Spleen (tissue), 11 donors: ENCODE results near the gene ASB14. TPM values are rescaled to one million over a fixed set of nuclear protein-coding genes. Genes with fewer than 3 reads are reported as not detected.

Source experiments
- DNase-seq: peaks from one replicate; pipeline ENCODE4 v3.0.0-alpha.2; 2020
- H3K27ac ChIP-seq, 8 donors: fragments of 200-600 bp; sonication (generic) in 7 of 8; 1 replicate in 4 of 8; 2 replicates in 4 of 8; pipeline versions ENCODE4 v1.5.0 to v1.8.0; 2016 to 2021; ENCODE audit warnings: inconsistent platforms in 4 of 8, mild to moderate bottlenecking in 4 of 8, moderate library complexity in 1 of 8
- H3K27me3 ChIP-seq, 7 donors: fragments of 200-600 bp; sonication (generic) in 6 of 7; replicated peaks in 1 of 7; 1 replicate in 4 of 7; 2 replicates in 3 of 7; pipeline versions ENCODE4 v1.5.0 to v1.8.0; 2016 to 2021; ENCODE audit warnings: inconsistent platforms in 3 of 7, mild to moderate bottlenecking in 1 of 7
- H3K36me3 ChIP-seq, 6 donors: fragments of 200-600 bp; sonication (generic) in 5 of 6; 1 replicate in 4 of 6; 2 replicates in 2 of 6; pipeline versions ENCODE4 v1.5.0 to v1.8.0; 2016 to 2021; ENCODE audit warnings: inconsistent platforms in 2 of 6
- H3K4me1 ChIP-seq, 6 donors: fragments of 200-600 bp; sonication (generic) in 5 of 6; 1 replicate in 3 of 6; 2 replicates in 3 of 6; pipeline versions ENCODE4 v1.5.0 to v1.8.0; 2016 to 2021; ENCODE audit warnings: inconsistent platforms in 3 of 6
- H3K4me3 ChIP-seq, 8 donors: fragments of 200-600 bp; sonication (generic) in 7 of 8; 1 replicate in 4 of 8; 2 replicates in 4 of 8; pipeline versions ENCODE4 v1.5.0 to v1.8.0; 2016 to 2021; ENCODE audit warnings: inconsistent platforms in 4 of 8, mild to moderate bottlenecking in 4 of 8, moderate library complexity in 2 of 8
- H3K9me3 ChIP-seq, 8 donors: fragments of 200-600 bp; sonication (generic) in 7 of 8; 1 replicate in 4 of 8; 2 replicates in 4 of 8; pipeline versions ENCODE4 v1.5.0 to v1.8.0; 2016 to 2021; ENCODE audit warnings: inconsistent platforms in 4 of 8
- POLR2A ChIP-seq, 3 donors: fragments of 450-650 bp; IDR thresholded peaks; one replicate each; pipeline ENCODE4 v1.5.1; 2017; ENCODE audit warnings: antibody characterized with exemption in 3 of 3, mild to moderate bottlenecking in 1 of 3
- POLR2AphosphoS5 ChIP-seq, 3 donors: sonication (generic); formaldehyde crosslinking; IDR thresholded peaks; one replicate each; pipeline ENCODE4 v1.5.1; 2017; ENCODE audit warnings: antibody characterized with exemption in 3 of 3
- WGBS, 5 donors: extraction: QIAGEN DNeasy Blood & Tissue Kit in 3 of 5; methylation state at CpG; one replicate each; pipeline versions ENCODE4 v1.1.5 to v1.1.7; 2013 to 2018; 5-methylcytosine and 5-hydroxymethylcytosine counted together
- intact Hi-C: fragments of 100-400 bp; cut with DNase I; formaldehyde crosslinking; loops from one replicate; pipeline ENCODE4 v1.15.0; 2023; ENCODE audit warnings: low total_unique reads
- polyA plus RNA-seq, 3 donors: library from polyadenylated mRNA; stranded (reverse); fragments of 200-250 nt; gene quantifications; one replicate each; pipeline ENCODE4 v1.2.1, GENCODE V29; 2013
- total RNA-seq, 7 donors: library from RNA; depleted of rRNA in 3 of 7; stranded (reverse); fragments of >200 nt in 3 of 7; fragmentation: NEBNext Ultra II Directional in 4 of 7; extraction: Animal tissue kit (Norgen Biotek cat#: 25700) in 4 of 7; gene quantifications; one replicate each; pipeline versions ENCODE4 v1.1.0 to v1.2.1, GENCODE V29; 2016 to 2021
- TF ChIP-seq, protein P1 (sequence below), 11 experiments: fragments of 200-600 bp in 7 of 11; fragments of 450-650 bp in 4 of 11; sonication (generic) in 4 of 11; IDR thresholded peaks in 8 of 11; conservative IDR thresholded peaks in 3 of 11; 1 replicate in 7 of 11; 2 replicates in 4 of 11; pipeline versions ENCODE4 v1.4.0 to v1.8.0; 2016 to 2021; ENCODE audit warnings: antibody characterized with exemption in 11 of 11, inconsistent platforms in 4 of 11, mild to moderate bottlenecking in 1 of 11
- donor health status: healthy with polysubstance abuse.
- donor health status: DM: no; HTN: no; CAD: no; lungs with moderate emphysema.
- donor health status: DM: no; HTN: no; CAD: no.
- donor health status: Bipolar disorder and iron deficiency.
- donor health status: healthy.
- donor health status: DM: no; HTN: no; CAD: no.
- donor health status: DM: yes; HTN: yes; CAD: no.

Gene ASB14
- total and polyA plus RNA-seq, 10 donors, result 0.07 TPM; not detected in 9

DNA sequence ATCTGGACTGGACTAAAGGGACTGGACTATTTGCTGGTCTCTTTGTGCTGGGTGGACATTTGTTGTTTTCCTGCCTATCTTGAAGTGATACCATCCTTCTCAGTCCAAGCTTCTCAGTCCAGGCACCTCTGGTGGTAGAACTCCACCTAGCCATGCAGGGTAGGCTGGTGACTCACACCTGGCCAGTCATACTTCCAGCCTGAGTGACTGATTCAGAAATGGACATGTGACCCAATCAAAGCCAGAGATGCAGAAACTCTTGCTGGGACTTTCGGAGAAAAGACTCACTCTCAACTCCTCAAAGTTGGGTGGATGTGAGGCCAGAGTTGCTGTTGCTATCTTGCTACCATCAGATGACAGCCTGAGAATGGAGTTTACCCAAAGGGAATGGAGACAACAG, 5.6 kb upstream of the ASB14 start:
- no peaks in the 10 kb centered on the region for H3K4me1 ChIP-seq
- no peaks in the 10 kb centered on the region for H3K9me3 ChIP-seq
- intact Hi-C loops, result no loop called here
- DNase-seq, result no peak
- TF ChIP-seq, protein P1, sequence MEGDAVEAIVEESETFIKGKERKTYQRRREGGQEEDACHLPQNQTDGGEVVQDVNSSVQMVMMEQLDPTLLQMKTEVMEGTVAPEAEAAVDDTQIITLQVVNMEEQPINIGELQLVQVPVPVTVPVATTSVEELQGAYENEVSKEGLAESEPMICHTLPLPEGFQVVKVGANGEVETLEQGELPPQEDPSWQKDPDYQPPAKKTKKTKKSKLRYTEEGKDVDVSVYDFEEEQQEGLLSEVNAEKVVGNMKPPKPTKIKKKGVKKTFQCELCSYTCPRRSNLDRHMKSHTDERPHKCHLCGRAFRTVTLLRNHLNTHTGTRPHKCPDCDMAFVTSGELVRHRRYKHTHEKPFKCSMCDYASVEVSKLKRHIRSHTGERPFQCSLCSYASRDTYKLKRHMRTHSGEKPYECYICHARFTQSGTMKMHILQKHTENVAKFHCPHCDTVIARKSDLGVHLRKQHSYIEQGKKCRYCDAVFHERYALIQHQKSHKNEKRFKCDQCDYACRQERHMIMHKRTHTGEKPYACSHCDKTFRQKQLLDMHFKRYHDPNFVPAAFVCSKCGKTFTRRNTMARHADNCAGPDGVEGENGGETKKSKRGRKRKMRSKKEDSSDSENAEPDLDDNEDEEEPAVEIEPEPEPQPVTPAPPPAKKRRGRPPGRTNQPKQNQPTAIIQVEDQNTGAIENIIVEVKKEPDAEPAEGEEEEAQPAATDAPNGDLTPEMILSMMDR (IDR thresholded peaks at IDR 0.05 in 8 of 11, conservative IDR thresholded peaks at IDR 0.05 in 3 of 11), result no peak
- no peak for TF ChIP-seq POLR2A (IDR thresholded peaks at IDR 0.05)
- TF ChIP-seq POLR2AphosphoS5 (IDR thresholded peaks at IDR 0.05), result no peak
- no peak overlapping the region for H3K27ac ChIP-seq
- 83 to 95% (median 89%) methylated on average over 1 of the region's 1 CpG for WGBS, 5 donors
- H3K27me3 ChIP-seq, result peaks cover 0 to 9% (median 0%) of the 10 kb centered on the region in 7 donors
- H3K4me3 ChIP-seq, result no peak overlapping the region
- no peaks in the 10 kb centered on the region for H3K36me3 ChIP-seq

DNA sequence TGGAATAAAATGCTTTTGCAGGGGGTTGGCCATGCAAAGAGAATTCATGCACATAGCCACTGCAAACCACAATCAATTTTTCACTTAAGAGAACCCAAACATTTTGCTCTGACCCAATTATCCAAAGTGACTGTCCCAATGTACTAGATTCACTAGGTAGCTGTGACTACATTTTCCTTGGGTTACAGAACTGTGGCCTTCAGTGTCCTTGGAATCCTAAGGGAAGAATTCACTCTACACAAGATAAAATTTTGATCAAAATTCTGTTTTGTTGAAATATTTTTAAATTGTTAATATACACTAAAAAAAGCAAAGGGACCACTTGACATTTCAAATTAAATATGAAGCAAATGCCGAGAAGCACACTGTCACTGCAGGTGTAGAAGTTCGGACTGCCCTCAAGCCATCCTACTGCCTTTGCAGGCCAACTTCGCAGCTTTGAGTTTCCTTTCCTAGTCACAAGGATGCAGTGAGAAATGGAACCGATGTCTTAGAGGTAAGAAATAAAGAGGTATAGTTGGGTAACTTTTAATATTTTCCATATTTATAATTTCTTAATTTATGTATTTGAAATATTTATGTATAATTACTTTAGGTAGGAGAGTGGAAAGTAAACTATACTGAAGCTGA, 527 bp upstream of the ASB14 start:
- TF ChIP-seq, protein P1 (IDR thresholded peaks at IDR 0.05 in 8 of 11, conservative IDR thresholded peaks at IDR 0.05 in 3 of 11), result no peak
- TF ChIP-seq POLR2AphosphoS5 (IDR thresholded peaks at IDR 0.05), result no peak
- TF ChIP-seq POLR2A (IDR thresholded peaks at IDR 0.05), result no peak
- Histone ChIP-seq H3K9me3 (no peaks in the 10 kb centered on the region), H3K4me1 (no peaks in the 10 kb centered on the region), H3K36me3 (no peaks in the 10 kb centered on the region), H3K27ac (no peak overlapping the region), H3K27me3 (peaks cover 0 to 7% (median 0%) of the 10 kb centered on the region in 7 donors), H3K4me3 (no peak overlapping the region)
- intact Hi-C loops, result no loop called here
- 89 to 96% (median 92%) methylated on average over 4 of the region's 4 CpGs for WGBS, 5 donors
- no peak for DNase-seq

DNA sequence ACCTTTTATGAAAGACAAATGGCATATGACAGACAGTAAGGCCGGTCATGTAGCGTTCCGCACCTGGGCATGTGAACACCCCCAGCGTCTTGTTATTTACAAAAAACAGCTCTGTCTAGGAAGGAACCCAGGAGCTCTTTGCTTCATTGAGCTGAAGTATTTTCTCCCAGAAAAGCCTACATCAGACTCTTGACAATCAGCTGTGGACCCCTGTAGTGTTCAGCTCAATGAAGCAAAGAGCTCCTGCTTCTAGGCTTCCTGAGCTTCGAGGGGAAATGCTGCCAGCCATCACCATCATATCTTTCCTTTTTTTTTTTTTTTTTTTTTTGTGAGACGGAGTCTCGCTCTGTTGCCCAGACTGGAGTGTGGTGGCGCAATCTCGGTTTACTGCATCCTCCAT, 4.1 kb downstream of the ASB14 start:
- Histone ChIP-seq H3K36me3 (no peaks in the 10 kb centered on the region), H3K9me3 (no peaks in the 10 kb centered on the region), H3K4me3 (no peak overlapping the region), H3K27ac (no peak overlapping the region), H3K4me1 (no peaks in the 10 kb centered on the region), H3K27me3 (no peaks in the 10 kb centered on the region)
- 75 to 88% (median 82%) methylated on average over 9 of the region's 9 CpGs for WGBS, 5 donors
- TF ChIP-seq, protein P1 (IDR thresholded peaks at IDR 0.05 in 8 of 11, conservative IDR thresholded peaks at IDR 0.05 in 3 of 11), result no peak
- TF ChIP-seq POLR2AphosphoS5 (IDR thresholded peaks at IDR 0.05), result no peak
- no peak for TF ChIP-seq POLR2A (IDR thresholded peaks at IDR 0.05)
- DNase-seq, result no peak
- intact Hi-C loops, result no loop called here

DNA sequence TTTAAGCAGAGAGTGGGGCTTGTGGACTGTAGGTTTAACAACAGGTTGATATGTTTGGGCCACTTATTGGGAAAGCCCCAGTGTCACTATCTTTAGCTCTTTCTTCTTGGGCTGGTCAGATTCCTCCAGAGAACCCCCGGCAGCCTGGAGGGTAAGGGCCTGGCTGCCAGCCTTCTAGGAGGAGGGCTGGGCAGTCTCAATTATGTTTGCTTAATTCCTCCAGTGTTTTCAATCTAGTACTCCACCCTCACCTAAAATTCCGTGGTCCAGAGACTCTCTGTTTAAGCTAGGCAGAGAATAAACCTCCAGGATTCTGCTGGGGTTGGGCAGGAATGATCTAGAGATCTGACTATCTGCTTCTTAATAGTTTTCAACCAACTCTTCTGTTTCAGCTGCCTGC, 5.3 kb downstream of the ASB14 start:
- TF ChIP-seq POLR2A (IDR thresholded peaks at IDR 0.05) (no peak), POLR2AphosphoS5 (IDR thresholded peaks at IDR 0.05) (no peak)
- TF ChIP-seq, protein P1 (IDR thresholded peaks at IDR 0.05 in 8 of 11, conservative IDR thresholded peaks at IDR 0.05 in 3 of 11), result no peak
- WGBS, 5 donors, result 53 to 87% (median 80%) methylated on average over 2 of the region's 2 CpGs
- intact Hi-C loops, result no loop called here
- Histone ChIP-seq H3K4me1 (no peaks in the 10 kb centered on the region), H3K27ac (no peak overlapping the region), H3K4me3 (no peak overlapping the region), H3K36me3 (no peaks in the 10 kb centered on the region), H3K9me3 (no peaks in the 10 kb centered on the region), H3K27me3 (no peaks in the 10 kb centered on the region)
- no peak for DNase-seq
